Fibroblast of lung (primary cell): ENCODE measurements around the gene ZNF280C. TPM values are rescaled to one million over a fixed set of nuclear protein-coding genes. Genes with fewer than 3 reads are reported as not detected.
"Not testable (repeated sequence)": the region's sequence is repeated elsewhere in the genome, so short reads cannot be mapped to it uniquely, and the experiment has no call there.

Experiments
- DNase-seq, 2 donors: peaks; one replicate each; pipeline versions ENCODE4 v3.0.0 to v3.0.0-alpha.2; 2010; ENCODE audit warnings: low read depth in 2 of 2
- H2AFZ ChIP-seq: 2 replicates; pipeline ENCODE4 v1.5.1; 2012; ENCODE audit warnings: low read length, control low read depth, inconsistent platforms
- H3K27ac ChIP-seq: 2 replicates; pipeline ENCODE4 v1.5.1; 2011; ENCODE audit warnings: low read length, control low read depth; ENCODE audit not compliant: insufficient read depth
- H3K27me3 ChIP-seq: 2 replicates; pipeline ENCODE4 v1.5.1; 2011; ENCODE audit warnings: mild to moderate bottlenecking, low read length; ENCODE audit not compliant: control insufficient read depth, insufficient read depth
- H3K36me3 ChIP-seq: 2 replicates; pipeline ENCODE4 v1.5.1; 2011; ENCODE audit warnings: low read length; ENCODE audit not compliant: control insufficient read depth, insufficient read depth
- H3K4me1 ChIP-seq: 2 replicates; pipeline ENCODE4 v1.5.1; 2011; ENCODE audit warnings: low read length; ENCODE audit not compliant: control insufficient read depth, insufficient read depth; ENCODE audit errors: extremely low read depth
- H3K4me2 ChIP-seq: 2 replicates; pipeline ENCODE4 v1.5.1; 2011; ENCODE audit warnings: low read length, control low read depth; ENCODE audit not compliant: insufficient read depth; ENCODE audit errors: extremely low read depth
- H3K4me3 ChIP-seq, 4 experiments: fragments of 200-600 bp in 1 of 4; sonication (generic) in 1 of 4; replicated peaks in 1 of 4; 2 replicates each; pipeline ENCODE4 v1.5.1; 2011 to 2016; ENCODE audit warnings: low read length in 4 of 4, low read depth in 3 of 4, mild to moderate bottlenecking in 3 of 4, control low read depth in 2 of 4, inconsistent platforms in 1 of 4, mixed read lengths in 1 of 4; ENCODE audit not compliant: insufficient read depth in 1 of 4; ENCODE audit errors: control extremely low read depth in 1 of 4
- H3K79me2 ChIP-seq: 2 replicates; pipeline ENCODE4 v1.5.1; 2012; ENCODE audit warnings: mild to moderate bottlenecking, low read length, inconsistent platforms; ENCODE audit not compliant: control insufficient read depth, insufficient read depth
- H3K9ac ChIP-seq: 2 replicates; pipeline ENCODE4 v1.5.1; 2011; ENCODE audit warnings: mild to moderate bottlenecking, low read length, control low read depth; ENCODE audit not compliant: insufficient read depth
- H3K9me3 ChIP-seq: 2 replicates; pipeline ENCODE4 v1.5.1; 2012; ENCODE audit warnings: low read depth, low read length; ENCODE audit not compliant: control insufficient read depth, insufficient read depth
- H4K20me1 ChIP-seq: 2 replicates; pipeline ENCODE4 v1.5.1; 2011; ENCODE audit warnings: low read length; ENCODE audit not compliant: control insufficient read depth, insufficient read depth; ENCODE audit errors: extremely low read depth
- EZH2 ChIP-seq: IDR thresholded peaks from 2 replicates; pipeline ENCODE4 v1.5.1; 2012; ENCODE audit warnings: low read length, control low read depth, mild to moderate bottlenecking; ENCODE audit errors: missing control alignments
- polyA plus RNA-seq, 2 donors: library from polyadenylated mRNA; depleted of rRNA in 1 of 2; stranded (reverse) in 1 of 2; unstranded in 1 of 2; fragments of >200 nt; gene quantifications; 2 replicates each; pipeline ENCODE4 v1.2.1, GENCODE V29; 2011 to 2012; ENCODE audit warnings: missing spikeins in 1 of 2
- total RNA-seq: library from RNA; depleted of rRNA; stranded (reverse); fragments of >200 nt; gene quantifications from 2 replicates; pipeline ENCODE4 v1.2.1, GENCODE V29; 2014
- TF ChIP-seq, protein P1 (sequence below), 2 donors: IDR thresholded peaks in 1 of 2; conservative IDR thresholded peaks in 1 of 2; 1 replicate in 1 of 2; 2 replicates in 1 of 2; pipeline ENCODE4 v1.5.1; 2011 to 2012; ENCODE audit warnings: low read length in 2 of 2, control low read depth in 1 of 2, inconsistent platforms in 1 of 2, low read depth in 1 of 2, mild to moderate bottlenecking in 1 of 2

The ZNF280C gene
- total and polyA plus RNA-seq, 2 donors (not counting 1 experiment from before 2014, with no cell fraction given), result 4.1 to 8.7 TPM

GRCh38 chrX:130246084-130246483 is 22.6 kb downstream of the ZNF280C start:
- no peaks in the 10 kb centered on the region for H3K4me1 ChIP-seq
- no peak overlapping the region for H2AFZ ChIP-seq
- H3K27me3 ChIP-seq, result no peaks in the 10 kb centered on the region
- peak in 1 of 2 donors; percentile 4 for DNase-seq
- H3K27ac ChIP-seq, result no peak overlapping the region
- H3K79me2 ChIP-seq, result no peaks in the 10 kb centered on the region
- H3K4me3 ChIP-seq, result no peak overlapping the region
- H3K36me3 ChIP-seq, result no peaks in the 10 kb centered on the region
- H3K9me3 ChIP-seq, result no peaks in the 10 kb centered on the region
- no peaks in the 10 kb centered on the region for H4K20me1 ChIP-seq
- TF ChIP-seq, protein P1, sequence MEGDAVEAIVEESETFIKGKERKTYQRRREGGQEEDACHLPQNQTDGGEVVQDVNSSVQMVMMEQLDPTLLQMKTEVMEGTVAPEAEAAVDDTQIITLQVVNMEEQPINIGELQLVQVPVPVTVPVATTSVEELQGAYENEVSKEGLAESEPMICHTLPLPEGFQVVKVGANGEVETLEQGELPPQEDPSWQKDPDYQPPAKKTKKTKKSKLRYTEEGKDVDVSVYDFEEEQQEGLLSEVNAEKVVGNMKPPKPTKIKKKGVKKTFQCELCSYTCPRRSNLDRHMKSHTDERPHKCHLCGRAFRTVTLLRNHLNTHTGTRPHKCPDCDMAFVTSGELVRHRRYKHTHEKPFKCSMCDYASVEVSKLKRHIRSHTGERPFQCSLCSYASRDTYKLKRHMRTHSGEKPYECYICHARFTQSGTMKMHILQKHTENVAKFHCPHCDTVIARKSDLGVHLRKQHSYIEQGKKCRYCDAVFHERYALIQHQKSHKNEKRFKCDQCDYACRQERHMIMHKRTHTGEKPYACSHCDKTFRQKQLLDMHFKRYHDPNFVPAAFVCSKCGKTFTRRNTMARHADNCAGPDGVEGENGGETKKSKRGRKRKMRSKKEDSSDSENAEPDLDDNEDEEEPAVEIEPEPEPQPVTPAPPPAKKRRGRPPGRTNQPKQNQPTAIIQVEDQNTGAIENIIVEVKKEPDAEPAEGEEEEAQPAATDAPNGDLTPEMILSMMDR (conservative IDR thresholded peaks at IDR 0.05 in 1 of 2, IDR thresholded peaks at IDR 0.05 in 1 of 2; ENCODE audit: low read depth in 1 of 2, low read length in 2 of 2), result no peak
- TF ChIP-seq EZH2, result no peak
- H3K4me2 ChIP-seq, result no peak overlapping the region
- no peak overlapping the region for H3K9ac ChIP-seq

DNA sequence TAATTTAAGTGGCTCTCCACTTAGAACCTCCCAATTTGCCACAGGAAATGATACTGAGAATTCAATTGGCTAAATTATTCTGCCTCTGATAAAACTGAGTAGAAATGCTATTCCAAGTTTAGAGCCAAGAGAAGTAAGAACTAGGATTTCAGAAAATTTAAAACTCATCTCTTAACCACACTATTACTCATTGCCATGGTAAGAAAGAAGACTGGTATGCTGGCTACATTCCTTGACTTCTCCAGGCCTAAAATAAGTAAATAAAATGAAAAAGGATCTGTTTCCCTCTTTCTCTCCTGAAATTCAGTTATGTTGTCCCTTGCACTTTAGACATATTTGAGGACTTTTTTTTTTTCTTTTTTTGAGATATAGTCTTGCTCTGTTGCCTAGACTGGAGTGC is 23.3 kb downstream of the ZNF280C start:
- H3K79me2 ChIP-seq, result no peaks in the 10 kb centered on the region
- H4K20me1 ChIP-seq, result no peaks in the 10 kb centered on the region
- H3K4me2 ChIP-seq, result no peak overlapping the region
- no peak overlapping the region for H3K27ac ChIP-seq
- DNase-seq, result peak; percentile 50 to 85
- H3K4me3 ChIP-seq, result no peak overlapping the region
- no peaks in the 10 kb centered on the region for H3K27me3 ChIP-seq
- no peaks in the 10 kb centered on the region for H3K36me3 ChIP-seq
- no peak for TF ChIP-seq EZH2
- TF ChIP-seq, protein P1 (conservative IDR thresholded peaks at IDR 0.05 in 1 of 2, IDR thresholded peaks at IDR 0.05 in 1 of 2; ENCODE audit: low read depth in 1 of 2, low read length in 2 of 2), result no peak
- no peaks in the 10 kb centered on the region for H3K4me1 ChIP-seq
- no peaks in the 10 kb centered on the region for H3K9me3 ChIP-seq
- H3K9ac ChIP-seq, result no peak overlapping the region
- no peak overlapping the region for H2AFZ ChIP-seq

DNA sequence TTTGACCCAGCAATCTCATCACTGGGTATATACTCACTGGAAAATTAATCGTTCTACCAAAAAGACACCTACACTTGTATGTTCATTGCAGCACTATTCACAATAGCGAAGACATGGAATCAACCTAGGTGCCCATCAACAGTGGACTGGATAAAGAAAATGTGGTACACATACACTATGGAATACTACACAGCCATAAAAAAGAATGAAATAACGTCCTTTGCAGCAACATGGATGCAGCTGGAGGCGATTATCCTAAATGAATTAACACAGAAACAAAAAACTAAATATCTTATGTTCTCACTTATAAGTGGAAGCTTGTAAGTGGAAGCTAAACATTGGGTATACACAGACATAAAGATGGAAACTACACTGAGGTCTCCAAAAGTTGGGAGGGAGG is 37.5 kb downstream of the ZNF280C start:
- not testable (repeated sequence) for H3K9ac ChIP-seq, H2AFZ ChIP-seq, H3K4me3 ChIP-seq, DNase-seq, H3K9me3 ChIP-seq, H3K4me2 ChIP-seq, H3K36me3 ChIP-seq, H3K27ac ChIP-seq, H3K79me2 ChIP-seq, H3K4me1 ChIP-seq, H3K27me3 ChIP-seq, H4K20me1 ChIP-seq
